GM18502 (cell line): ENCODE results near the gene CST9.
"Not testable (repeated sequence)": the region's sequence is repeated elsewhere in the genome, so short reads cannot be mapped to it uniquely, and the experiment has no call there.

Experiments used
- ATAC-seq: cut with Tn5 transposase; IDR thresholded peaks from one replicate; pipeline ENCODE4 v1.9.1; 2021; ENCODE audit warnings: mild to moderate bottlenecking; ENCODE audit not compliant: unreplicated experiment, poor library complexity

CST9 gene

GRCh38 chr20:23596579-23597250, 9.0 kb downstream of the CST9 start:
- ATAC-seq = no peak

GRCh38 chr20:23595941-23596340, 9.8 kb downstream of the CST9 start:
- ATAC-seq = no peak

GRCh38 chr20:23588434-23589403, 17.0 kb downstream of the CST9 start:
- ATAC-seq = no peak

GRCh38 chr20:23587631-23588030, 18.1 kb downstream of the CST9 start:
- no peak for ATAC-seq

- no peak for ATAC-seq
Observed at GRCh38 chr20:23586735-23587525, 18.8 kb downstream of the CST9 start.

- ATAC-seq = no peak
Observed at GRCh38 chr20:23585808-23586734, 19.6 kb downstream of the CST9 start.

GRCh38 chr20:23585449-23585807, 20.3 kb downstream of the CST9 start:
- ATAC-seq = no peak

GRCh38 chr20:23584434-23585199, 21.1 kb downstream of the CST9 start:
- ATAC-seq = no peak

- no peak for ATAC-seq
Observed at GRCh38 chr20:23583526-23583925, 22.2 kb downstream of the CST9 start.

- no peak for ATAC-seq
Observed at GRCh38 chr20:23582293-23582692, 23.4 kb downstream of the CST9 start.

GRCh38 chr20:23581833-23582232, 23.9 kb downstream of the CST9 start:
- not testable (repeated sequence) for ATAC-seq

- ATAC-seq = no peak
Observed at GRCh38 chr20:23574977-23575376, 30.7 kb downstream of the CST9 start.

- no peak for ATAC-seq
Observed at GRCh38 chr20:23570178-23570760, 35.4 kb downstream of the CST9 start.

GRCh38 chr20:23569570-23569969, 36.1 kb downstream of the CST9 start:
- ATAC-seq = no peak

GRCh38 chr20:23568971-23569330, 36.8 kb downstream of the CST9 start:
- no peak for ATAC-seq

GRCh38 chr20:23568320-23568970, 37.3 kb downstream of the CST9 start, which contains the start of gene CST9L:
CST9L (minus strand) TSS chr20:23568484; CDS start chr20:23568450, 34 bp downstream.
- ATAC-seq = no peak

GRCh38 chr20:23566199-23566932, 39.4 kb downstream of the CST9 start:
- ATAC-seq = no peak
